ENCODE results near the gene HMOX2.

HMOX2 gene

GRCh38 chr16:4525634-4526277 is 49.6 kb downstream of the HMOX2 start:
- DNase-seq: no peak

DNA sequence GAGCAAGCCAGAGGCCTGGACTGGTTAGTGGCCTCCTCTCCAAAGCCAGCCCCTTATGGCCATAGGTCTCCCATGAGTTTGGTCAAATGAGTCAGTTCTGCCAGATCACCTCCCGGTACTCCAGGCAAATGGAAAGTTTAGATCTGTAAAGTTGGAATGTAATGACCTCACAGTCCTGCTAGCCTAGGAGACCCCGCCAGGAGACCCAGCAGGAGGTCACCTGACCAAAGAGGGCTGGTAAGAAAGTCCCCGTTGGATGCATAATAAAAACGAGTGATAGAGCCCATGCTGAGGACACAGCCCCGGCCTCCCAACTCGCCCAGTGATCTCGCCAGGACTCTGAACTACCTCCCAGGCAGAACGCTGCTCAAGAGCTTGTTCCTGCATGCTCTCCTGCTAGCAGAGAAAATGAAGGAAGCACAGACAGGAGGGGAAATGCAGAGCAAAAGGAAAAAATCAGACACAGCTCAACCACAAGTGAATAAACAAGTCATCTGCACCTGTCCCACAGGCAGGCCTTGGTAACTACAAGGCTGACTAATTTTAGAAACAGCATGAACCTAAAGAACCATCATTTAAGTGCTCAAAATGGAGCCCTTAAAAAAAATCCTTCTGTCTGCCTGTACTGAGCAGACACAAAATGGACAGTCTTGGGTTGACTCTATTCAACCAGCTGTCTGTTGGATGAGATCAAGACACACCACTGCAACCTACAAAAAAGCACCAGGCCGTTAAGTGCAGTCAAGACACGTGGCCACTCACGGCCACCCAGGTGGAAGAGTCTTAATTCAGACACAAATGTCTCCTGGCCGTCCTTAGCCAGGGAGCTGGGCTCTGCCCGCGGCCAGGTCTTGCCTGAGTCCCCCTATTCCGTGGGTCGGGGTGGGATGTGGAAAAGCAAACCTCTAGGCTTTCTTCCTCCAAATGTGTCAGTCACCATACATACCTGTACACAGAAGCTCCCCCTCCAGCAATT is 53.2 kb downstream of the HMOX2 start:
- no peak for DNase-seq

DNA sequence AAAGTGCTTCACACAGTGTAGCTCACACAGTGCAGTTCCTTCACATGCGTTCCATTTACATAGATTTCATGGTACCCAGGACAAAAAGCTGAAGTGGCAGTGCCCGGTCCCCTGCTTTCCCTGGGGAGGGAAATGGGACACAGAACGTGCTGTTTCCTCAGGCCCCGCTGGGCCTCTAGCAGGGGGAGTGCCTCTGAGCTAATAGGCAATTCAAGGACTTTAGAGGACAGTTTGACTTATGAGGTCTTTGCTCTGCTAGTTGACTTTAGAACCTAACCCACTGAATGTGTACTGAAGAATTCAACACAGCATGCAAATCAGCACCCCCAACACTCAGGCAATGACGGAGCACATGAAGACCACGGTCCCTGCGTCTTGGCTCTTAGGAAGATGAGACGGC is 55.6 kb downstream of the HMOX2 start:
- no peak for DNase-seq

DNA sequence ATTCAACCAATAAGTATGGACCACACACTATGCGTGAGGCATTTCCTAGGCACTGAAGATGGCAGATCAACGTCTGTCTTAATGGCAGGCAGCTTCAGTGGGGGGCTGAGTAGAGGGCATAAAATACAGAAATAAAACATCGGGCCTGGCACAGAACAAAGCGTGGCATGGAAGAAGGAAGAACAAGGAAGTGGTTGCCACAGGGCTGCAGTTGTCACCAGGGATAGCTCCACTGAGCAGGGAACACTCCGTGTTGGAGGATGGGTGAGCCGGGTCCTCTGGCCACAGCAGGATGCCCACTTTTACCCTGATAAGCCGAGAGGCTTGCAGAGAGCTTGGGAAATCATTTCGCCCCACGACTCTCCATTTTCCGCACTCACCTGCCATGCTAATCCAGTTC is 56.0 kb downstream of the HMOX2 start:
- DNase-seq: no peak

DNA sequence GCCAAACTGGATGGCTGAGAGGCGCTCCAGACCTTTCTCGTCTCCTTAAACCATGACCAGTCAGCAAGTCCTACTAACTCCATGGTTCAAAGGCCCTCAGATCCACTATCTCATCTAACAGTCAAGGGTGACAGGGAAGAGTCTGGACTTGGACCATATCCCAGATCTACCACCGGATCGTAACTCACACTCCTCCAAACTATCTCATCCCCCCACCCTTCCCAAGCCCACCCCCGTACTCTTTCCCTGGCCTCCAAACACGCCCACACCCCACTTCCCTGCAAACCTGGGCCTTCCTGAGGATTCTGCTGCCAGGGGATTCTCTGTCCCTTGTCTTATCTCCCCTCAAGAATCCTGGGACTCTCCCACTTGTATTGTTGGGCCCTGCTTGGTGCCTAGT is 57.3 kb downstream of the HMOX2 start:
- DNase-seq: no peak

- DNase-seq: peak; percentile 48
Observed at GRCh38 chr16:4534151-4534790, 58.1 kb downstream of the HMOX2 start.

- DNase-seq: no peak
Observed at GRCh38 chr16:4535627-4536108, 59.5 kb downstream of the HMOX2 start.

- no peak for DNase-seq
Observed at GRCh38 chr16:4536391-4537106, 60.4 kb downstream of the HMOX2 start.

- DNase-seq: no peak
Observed at GRCh38 chr16:4537376-4538343, 61.5 kb downstream of the HMOX2 start.

DNA sequence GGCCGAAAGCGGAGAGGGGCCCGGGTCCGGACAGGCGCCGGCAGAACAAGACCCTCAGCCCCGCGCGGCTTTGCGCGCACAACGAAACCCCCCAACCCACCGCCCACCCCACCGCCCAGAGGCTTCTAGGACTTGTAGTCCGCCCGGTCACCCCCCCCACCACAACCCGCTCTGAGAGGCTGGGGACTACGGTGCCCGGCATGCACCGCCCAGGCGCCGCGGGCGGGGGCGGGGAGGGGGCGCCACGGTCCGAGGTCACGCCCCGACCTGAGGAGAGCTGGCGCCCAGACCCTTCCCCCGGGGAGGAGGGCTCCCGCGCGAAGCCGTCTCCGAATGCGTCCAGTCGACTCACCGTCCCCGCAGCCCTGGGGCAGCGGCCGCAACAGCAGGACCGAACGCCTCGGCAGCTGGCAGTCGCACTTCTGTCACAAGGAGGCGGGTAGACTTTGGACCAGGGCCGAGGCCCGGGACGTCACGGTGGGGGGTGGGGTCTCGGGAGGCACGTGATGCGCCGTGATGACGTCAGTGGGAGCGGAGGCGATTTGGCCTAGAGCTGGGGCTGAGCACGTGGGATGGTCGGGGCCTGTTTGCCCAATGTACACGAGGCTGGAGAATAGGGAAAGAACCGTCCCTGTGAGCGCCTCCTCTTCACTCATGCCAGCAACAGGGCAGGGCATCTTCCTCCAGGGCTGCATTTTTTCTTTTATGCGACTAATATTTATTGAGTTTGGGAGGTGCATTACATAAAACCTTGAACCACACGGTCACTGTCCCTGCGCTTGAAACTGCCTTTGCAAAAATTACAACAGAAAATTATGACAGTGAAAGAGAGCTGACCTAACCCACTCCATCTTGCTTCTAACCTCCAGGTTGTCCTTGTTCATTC is 62.4 kb downstream of the HMOX2 start, which contains the start of gene CDIP1:
CDIP1 (minus strand) TSS at position 424 of the 886 bp plus-strand sequence. CDS start 24,643 bp downstream, outside the sequence.
- DNase-seq: peak; percentile 96

DNA sequence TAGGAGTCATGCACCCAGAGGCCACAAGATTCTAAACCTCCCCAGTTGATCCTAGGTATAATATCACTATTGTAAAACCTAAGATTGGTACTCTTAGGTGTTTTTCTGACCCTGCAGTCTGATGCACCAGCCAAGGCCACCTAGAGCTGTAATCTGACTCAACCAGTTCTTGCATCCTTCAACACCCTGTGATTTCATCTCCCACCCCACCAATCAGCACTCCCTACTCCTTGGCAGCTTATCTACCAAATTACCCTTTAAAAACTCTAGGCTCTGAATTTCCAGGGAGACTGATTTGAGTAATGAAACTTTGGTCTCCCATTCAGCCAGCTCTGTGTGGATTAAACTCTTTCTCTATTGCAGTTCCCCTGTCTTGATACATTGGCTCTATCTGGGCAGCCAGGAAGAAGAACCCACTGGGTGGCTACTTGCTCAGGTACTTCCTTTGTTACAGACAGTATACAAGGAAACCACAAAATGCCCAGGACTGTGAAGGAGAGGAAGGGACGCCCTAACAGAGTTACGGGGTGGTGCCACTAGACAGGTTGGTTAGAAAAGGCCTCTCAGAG is 63.6 kb downstream of the HMOX2 start:
- no peak for DNase-seq

DNA sequence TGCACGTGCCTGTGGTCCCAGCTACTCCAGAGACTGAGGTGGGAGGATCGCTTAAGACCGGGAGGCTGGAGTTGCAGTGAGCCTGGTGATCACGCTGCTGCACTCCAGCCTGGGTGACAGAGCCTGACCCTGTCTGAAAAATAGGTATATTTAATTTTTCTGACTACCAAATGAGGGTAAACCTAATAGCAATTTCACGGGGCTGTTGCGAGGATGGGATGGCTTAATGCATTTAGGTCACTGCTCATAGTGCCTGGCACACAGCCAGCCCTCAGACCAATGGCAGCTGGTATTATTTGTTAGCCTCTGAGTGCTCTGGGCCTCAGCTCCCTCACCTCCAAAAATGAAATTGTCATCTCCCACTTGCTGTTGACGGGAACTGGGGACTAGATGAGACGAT is 68.3 kb downstream of the HMOX2 start:
- DNase-seq: no peak

DNA sequence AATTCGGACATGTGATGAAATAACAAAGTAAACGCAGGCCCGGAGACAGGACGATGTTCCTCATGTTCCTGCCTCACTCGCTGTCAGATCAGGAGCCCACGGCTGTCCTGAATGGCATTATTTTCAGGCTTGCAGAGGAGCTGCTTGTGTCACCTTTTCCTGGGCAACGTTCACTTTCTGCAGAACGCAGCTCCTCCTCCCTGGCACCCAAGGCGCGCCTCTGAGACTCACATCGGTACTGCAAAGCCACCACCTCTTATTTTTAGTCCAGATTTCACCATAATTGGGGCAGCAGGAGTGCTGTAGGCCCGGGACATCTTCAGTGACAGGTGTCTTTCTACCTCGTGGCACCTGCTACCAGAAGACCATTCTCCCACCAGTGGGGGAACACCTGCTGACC is 71.9 kb downstream of the HMOX2 start:
- no peak for DNase-seq

- no peak for DNase-seq
Observed at GRCh38 chr16:4550591-4550990, 74.4 kb downstream of the HMOX2 start.

- no peak for DNase-seq
Observed at GRCh38 chr16:4552541-4552940, 76.3 kb downstream of the HMOX2 start.

DNA sequence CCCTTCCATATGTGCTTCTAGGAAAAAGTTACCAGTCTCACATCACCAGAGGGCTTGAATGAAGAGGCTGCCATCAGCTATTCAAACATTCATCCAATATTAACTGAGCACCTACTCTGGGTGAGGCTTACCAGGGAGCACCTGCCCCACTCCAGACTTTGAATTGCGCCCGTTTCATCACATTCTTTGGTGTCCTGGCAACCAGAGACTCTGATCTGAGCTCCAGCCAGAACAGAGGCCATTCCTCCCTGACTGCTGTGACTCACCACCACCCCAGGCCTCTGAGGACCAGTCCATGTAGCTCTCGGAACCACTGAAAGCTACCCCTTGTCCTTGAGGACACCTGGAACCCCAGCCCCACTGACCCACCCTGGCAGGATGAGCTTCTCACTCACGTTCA is 79.9 kb downstream of the HMOX2 start, which contains the start of gene C16orf96:
C16orf96 (plus strand) TSS at position 229 of the 400 bp plus-strand sequence; CDS start at position 379, 150 bp downstream.
- DNase-seq: no peak

- no peak for DNase-seq
Observed at GRCh38 chr16:4556580-4556979, 80.4 kb downstream of the HMOX2 start.

GRCh38 chr16:4557973-4558372 is 81.8 kb downstream of the HMOX2 start:
- no peak for DNase-seq
